IMR-90 (cell line): Measurements from ENCODE around the gene DNAJB8. TPM values are rescaled to one million over a fixed set of nuclear protein-coding genes. Genes with fewer than 3 reads are reported as not detected.

Source experiments
- ATAC-seq: fragments of 200-7000 bp; cut with Tn5 transposase; 2 replicates; pipeline ENCODE4 v1.9.1; 2020; ENCODE audit warnings: low read depth, mild to moderate bottlenecking, moderate library complexity
- BruUV-seq: library from RNA; stranded (reverse); fragments of 400-500 nt; replicated peaks from 2 replicates; lab custom pipeline; 2021; lab: Mats Ljungman, UMichigan
- CTCF ChIA-PET: fragments of 300-600 bp; formaldehyde crosslinking; extraction: SDS; loops from one replicate; lab custom pipeline; 2021; ENCODE audit warnings: antibody characterized with exemption; lab: Yijun Ruan, JAX
- POLR2A ChIA-PET: fragments of 300-600 bp; sonication (Branson Sonifier 250); formaldehyde crosslinking; loops from one replicate; lab custom pipeline; 2022; ENCODE audit warnings: antibody characterized with exemption; ENCODE audit not compliant: unreplicated experiment; lab: Charles Lee
- DNase-seq: peaks from one replicate; pipeline ENCODE4 v3.0.0; 2013
- H2AFZ ChIP-seq: replicated peaks from 2 replicates; pipeline ENCODE3; 2013; ENCODE audit warnings: low read length, mild to moderate bottlenecking; ENCODE audit not compliant: poor library complexity
- H2AK5ac ChIP-seq: 2 replicates; pipeline ENCODE4 v1.6.1; 2013; ENCODE audit warnings: low read depth, low read length, inconsistent platforms
- H2AK9ac ChIP-seq: replicated peaks from 2 replicates; pipeline ENCODE3; 2013; ENCODE audit warnings: mild to moderate bottlenecking, low read depth, low read length, moderate library complexity; ENCODE audit not compliant: poor library complexity
- H2BK120ac ChIP-seq: 2 replicates; pipeline ENCODE4 v1.6.1; 2013; ENCODE audit warnings: low read depth, low read length, inconsistent platforms
- H2BK15ac ChIP-seq: 3 replicates; pipeline ENCODE4 v1.6.1; 2013; ENCODE audit warnings: low read depth, low read length, inconsistent platforms
- H2BK20ac ChIP-seq: 2 replicates; pipeline ENCODE4 v1.6.1; 2013; ENCODE audit warnings: low read depth, mild to moderate bottlenecking, inconsistent platforms, low read length, moderate library complexity
- H2BK5ac ChIP-seq: 2 replicates; pipeline ENCODE4 v1.6.1; 2013; ENCODE audit warnings: mild to moderate bottlenecking, low read depth, low read length, inconsistent platforms; ENCODE audit not compliant: poor library complexity, severe bottlenecking
- H3K14ac ChIP-seq: replicated peaks from 2 replicates; pipeline ENCODE4 v1.6.1; 2013; ENCODE audit warnings: low read depth, low read length, inconsistent platforms
- H3K18ac ChIP-seq: 2 replicates; pipeline ENCODE4 v1.6.1; 2013; ENCODE audit warnings: low read depth, low read length, control low read depth
- H3K23ac ChIP-seq: 2 replicates; pipeline ENCODE4 v1.6.1; 2013; ENCODE audit warnings: low read depth, low read length, inconsistent platforms
- H3K27ac ChIP-seq: 2 replicates; pipeline ENCODE4 v1.5.1; 2013; ENCODE audit warnings: mild to moderate bottlenecking, control low read depth, low read length; ENCODE audit not compliant: insufficient read depth
- H3K27me3 ChIP-seq: 2 replicates; pipeline ENCODE4 v1.6.1; 2013; ENCODE audit warnings: low read length; ENCODE audit not compliant: control insufficient read depth, insufficient read depth
- H3K36me3 ChIP-seq: 2 replicates; pipeline ENCODE4 v1.6.1; 2013; ENCODE audit warnings: low read length, mixed read lengths; ENCODE audit not compliant: control insufficient read depth, insufficient read depth
- H3K4ac ChIP-seq: 2 replicates; pipeline ENCODE4 v1.6.1; 2013; ENCODE audit warnings: low read depth, low read length, inconsistent platforms
- H3K4me1 ChIP-seq: 2 replicates; pipeline ENCODE4 v1.6.1; 2013; ENCODE audit warnings: low read length, mixed read lengths; ENCODE audit not compliant: control insufficient read depth, insufficient read depth
- H3K4me2 ChIP-seq: 2 replicates; pipeline ENCODE4 v1.6.1; 2013; ENCODE audit warnings: low read depth, mild to moderate bottlenecking, control low read depth, low read length, moderate library complexity
- H3K4me3 ChIP-seq: 2 replicates; pipeline ENCODE4 v1.5.1; 2013; ENCODE audit warnings: low read depth, mild to moderate bottlenecking, control low read depth, low read length, moderate library complexity; ENCODE audit not compliant: insufficient read depth
- H3K56ac ChIP-seq: 2 replicates; pipeline ENCODE4 v1.6.1; 2013; ENCODE audit warnings: low read length, inconsistent platforms; ENCODE audit not compliant: insufficient read depth; ENCODE audit errors: extremely low read depth
- H3K79me1 ChIP-seq, 2 experiments: 2 replicates each; pipeline ENCODE4 v1.6.1; 2013; ENCODE audit warnings: low read length in 2 of 2, inconsistent platforms in 1 of 2, low read depth in 1 of 2
- H3K9ac ChIP-seq: 2 replicates; pipeline ENCODE4 v1.6.1; 2013; ENCODE audit warnings: low read depth, low read length, control low read depth
- H3K9me1 ChIP-seq: 2 replicates; pipeline ENCODE4 v1.6.1; 2013; ENCODE audit warnings: low read length, inconsistent platforms; ENCODE audit not compliant: insufficient read depth
- H3K9me3 ChIP-seq: 2 replicates; pipeline ENCODE4 v1.6.1; 2013; ENCODE audit warnings: low read length; ENCODE audit not compliant: control insufficient read depth, insufficient read depth
- H4K20me1 ChIP-seq: 2 replicates; pipeline ENCODE4 v1.6.1; 2013; ENCODE audit warnings: low read length, inconsistent platforms; ENCODE audit not compliant: insufficient read depth
- H4K5ac ChIP-seq: 2 replicates; pipeline ENCODE4 v1.6.1; 2013; ENCODE audit warnings: mild to moderate bottlenecking, low read depth, low read length, control low read depth
- H4K8ac ChIP-seq, 2 experiments: 2 replicates each; pipeline ENCODE4 v1.6.1; 2013; ENCODE audit warnings: low read depth in 2 of 2, low read length in 2 of 2, control low read depth in 1 of 2, inconsistent platforms in 1 of 2
- H4K91ac ChIP-seq: 2 replicates; pipeline ENCODE4 v1.6.1; 2013; ENCODE audit warnings: low read depth, low read length, inconsistent platforms; ENCODE audit not compliant: insufficient read depth
- CHD1 ChIP-seq: IDR thresholded peaks from 2 replicates; pipeline ENCODE4 v1.6.1; 2012; ENCODE audit warnings: low read depth, low read length, improper control_type of control experiment
- MAFK ChIP-seq: IDR thresholded peaks from 2 replicates; pipeline ENCODE4 v1.6.1; 2012; ENCODE audit warnings: low read depth, low read length, improper control_type of control experiment
- MXI1 ChIP-seq: IDR thresholded peaks from 2 replicates; pipeline ENCODE4 v1.6.1; 2012; ENCODE audit warnings: low read depth, mild to moderate bottlenecking, low read length, moderate library complexity, borderline replicate concordance
- NFE2L2 ChIP-seq: fragments of 150-350 bp; IDR thresholded peaks from 2 replicates; pipeline ENCODE4 v1.6.1; 2016; ENCODE audit warnings: low read depth, mild to moderate bottlenecking, low read length
- POLR2A ChIP-seq: IDR thresholded peaks from 2 replicates; pipeline ENCODE4 v1.6.1; 2012; ENCODE audit warnings: mild to moderate bottlenecking, low read depth, low read length
- RAD21 ChIP-seq: IDR thresholded peaks from 2 replicates; pipeline ENCODE4 v1.6.1; 2012; ENCODE audit warnings: low read length, improper control_type of control experiment
- RCOR1 ChIP-seq: IDR thresholded peaks from 2 replicates; pipeline ENCODE4 v1.6.1; 2012; ENCODE audit warnings: mild to moderate bottlenecking, low read length, improper control_type of control experiment; ENCODE audit not compliant: insufficient replicate concordance
- RFX5 ChIP-seq: IDR thresholded peaks from 2 replicates; pipeline ENCODE4 v1.8.0; 2012; ENCODE audit warnings: low read depth, mild to moderate bottlenecking, low read length, moderate library complexity
- WGBS, 2 experiments: methylation state at CpG; one replicate each; pipeline versions ENCODE4 v1.1.5 to v1.1.7; 2013; ENCODE audit warnings: missing lambda C conversion rate in 2 of 2; ENCODE audit not compliant: insufficient read length in 1 of 2; ENCODE audit errors: extremely low coverage in 2 of 2; 5-methylcytosine and 5-hydroxymethylcytosine counted together
- dilution Hi-C: fragments of 300-500 bp; cut with HindIII; formaldehyde crosslinking; loops from one replicate; pipeline ENCODE4 v1.14.3; 2018; ENCODE audit warnings: low sequenced_read_pairs; ENCODE audit not compliant: unreplicated experiment
- in situ Hi-C: fragments of 300-500 bp; cut with MboI; formaldehyde crosslinking; loops from 3 replicates; pipeline ENCODE4 v1.14.3; 2019; ENCODE audit warnings: low sequenced_read_pairs, inconsistent platforms, mixed read lengths
- intact Hi-C: fragments of 100-400 bp; cut with micrococcal nuclease; formaldehyde crosslinking; loops from 2 replicates; pipeline ENCODE4 v1.10.0; 2022
- polyA plus RNA-seq, 3 experiments: library from polyadenylated mRNA; depleted of rRNA; stranded (reverse); fragments of >200 nt; gene quantifications; 2 replicates each; pipeline ENCODE4 v1.2.3, GENCODE V29; 2012; ENCODE audit warnings: low replicate concordance in 1 of 3
- total RNA-seq: library from RNA; depleted of rRNA; stranded (reverse); fragments of >200 nt; gene quantifications from 2 replicates; pipeline ENCODE4 v1.2.3, GENCODE V29; 2012
- TF ChIP-seq, protein P1 (sequence below): fragments of 150-350 bp; IDR thresholded peaks from 2 replicates; pipeline ENCODE4 v1.6.1; 2016; ENCODE audit warnings: low read depth, mild to moderate bottlenecking, low read length, moderate library complexity, borderline replicate concordance

The DNAJB8 gene
- total and polyA plus RNA-seq, 2 of the 4 experiments (the other 2 are of a cell fraction): not detected

DNA sequence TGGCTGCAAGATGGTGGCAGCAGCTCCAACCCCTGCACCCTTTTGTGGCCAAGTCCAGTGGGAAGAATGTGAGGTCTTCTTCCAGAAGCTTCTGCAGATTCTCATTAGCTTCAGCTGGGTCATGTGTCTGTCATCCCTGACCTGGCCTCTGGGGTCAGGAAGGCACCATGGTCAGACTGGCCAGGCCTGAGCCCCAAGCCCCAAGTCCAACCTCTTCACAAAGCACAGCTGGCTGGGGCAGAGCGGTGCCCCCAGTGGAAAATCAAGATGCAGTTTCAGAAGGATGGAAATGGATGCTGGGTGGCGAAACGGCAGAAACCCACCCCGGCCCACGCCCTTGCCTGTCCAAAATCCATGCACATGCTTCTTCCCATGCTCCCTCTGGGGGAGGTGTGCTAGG, 42.2 kb upstream of the DNAJB8 start:
- in situ Hi-C loops: no loop called here
- intact Hi-C loops: no loop called here
- TF ChIP-seq MAFK (no peak), CHD1 (no peak), RCOR1 (no peak), RAD21 (no peak), MXI1 (no peak), POLR2A (no peak), NFE2L2 (no peak), RFX5 (no peak)
- TF ChIP-seq, protein P1, sequence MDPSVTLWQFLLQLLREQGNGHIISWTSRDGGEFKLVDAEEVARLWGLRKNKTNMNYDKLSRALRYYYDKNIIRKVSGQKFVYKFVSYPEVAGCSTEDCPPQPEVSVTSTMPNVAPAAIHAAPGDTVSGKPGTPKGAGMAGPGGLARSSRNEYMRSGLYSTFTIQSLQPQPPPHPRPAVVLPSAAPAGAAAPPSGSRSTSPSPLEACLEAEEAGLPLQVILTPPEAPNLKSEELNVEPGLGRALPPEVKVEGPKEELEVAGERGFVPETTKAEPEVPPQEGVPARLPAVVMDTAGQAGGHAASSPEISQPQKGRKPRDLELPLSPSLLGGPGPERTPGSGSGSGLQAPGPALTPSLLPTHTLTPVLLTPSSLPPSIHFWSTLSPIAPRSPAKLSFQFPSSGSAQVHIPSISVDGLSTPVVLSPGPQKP: no peak
- Histone ChIP-seq H2BK120ac (no peak overlapping the region), H3K79me1 (no peaks in the 10 kb centered on the region), H3K23ac (no peak overlapping the region), H4K8ac (no peak overlapping the region), H3K4me2 (no peak overlapping the region), H2AK9ac (no peak overlapping the region), H2BK5ac (no peak overlapping the region), H4K91ac (no peak overlapping the region), H3K4me1 (no peaks in the 10 kb centered on the region), H3K14ac (no peak overlapping the region), H4K5ac (no peak overlapping the region), H2BK20ac (no peak overlapping the region), H2BK15ac (no peak overlapping the region), H4K20me1 (no peaks in the 10 kb centered on the region), H3K4me3 (no peak overlapping the region), H3K9me3 (peaks cover 2% of the 10 kb centered on the region), H3K27me3 (peaks cover 7% of the 10 kb centered on the region; the same call in 1 of the 2 replicates), H2AK5ac (no peak overlapping the region), H3K9me1 (no peaks in the 10 kb centered on the region), H3K36me3 (no peaks in the 10 kb centered on the region), H3K4ac (no peak overlapping the region), H3K9ac (no peak overlapping the region), H2AFZ (no peak overlapping the region), H3K56ac (no peak overlapping the region), H3K27ac (no peak overlapping the region), H3K18ac (no peak overlapping the region)
- no TSS peak for BruUV-seq
- ATAC-seq (no peak), DNase-seq (no peak)
- ChIA-PET CTCF (no interaction called here), POLR2A (no interaction called here)
- dilution Hi-C loops: no loop called here
- 90% methylated on average over 2 of the region's 5 CpGs; no CpG with 5 or more reads in 1 of the 2 experiments for WGBS, 2 experiments
